ENCODE results near the gene GDF10. TPM values are rescaled to one million over a fixed set of nuclear protein-coding genes. Genes with fewer than 3 reads are reported as not detected.

The GDF10 gene
- total and polyA plus RNA-seq, 2 donors (not counting 1 experiment from before 2014, with no cell fraction given) = not detected

- Mint-ChIP-seq H3K27me3 (peaks cover 24% of the 10 kb centered on the region), H3K4me1 (peaks cover 9% of the 10 kb centered on the region), H3K9me3 (ENCODE audit: insufficient read depth) (no peaks in the 10 kb centered on the region), H3K4me3 (no peak overlapping the region), H3K27ac (no peak overlapping the region)
- Histone ChIP-seq H3K27ac (ENCODE audit: low read length in 2 of 2) (no peak overlapping the region), H3K36me3 (replicated peaks in 1 of 2; ENCODE audit: control extremely low read depth in 1 of 2, control insufficient read depth in 1 of 2, extremely low read depth in 1 of 2, insufficient read depth in 2 of 2, low read length in 1 of 2) (no peaks in the 10 kb centered on the region), H3K4me3 (ENCODE audit: control extremely low read depth in 1 of 5, extremely low read depth in 1 of 5, insufficient read depth in 1 of 5, low read depth in 2 of 5, low read length in 4 of 5) (no peak overlapping the region), H4K20me1 (ENCODE audit: control insufficient read depth, insufficient read depth, low read length, poor library complexity, severe bottlenecking) (no peaks in the 10 kb centered on the region), H3K9me3 (ENCODE audit: control extremely low read depth in 1 of 3, control insufficient read depth in 2 of 3, insufficient read depth in 1 of 3, low read length in 2 of 3) (no peaks in the 10 kb centered on the region), H3K4me1 (ENCODE audit: control insufficient read depth in 2 of 2, insufficient read depth in 2 of 2, low read length in 2 of 2) (peaks cover 0 to 3% of the 10 kb centered on the region in 2 donors), H3K9ac (ENCODE audit: low read length) (no peak overlapping the region), H3K27me3 (replicated peaks in 1 of 4; ENCODE audit: control extremely low read depth in 1 of 4, control insufficient read depth in 3 of 4, insufficient read depth in 4 of 4, low read length in 3 of 4) (peaks cover 0 to 4% (median 0%) of the 10 kb centered on the region in 4 experiments), H3K79me2 (ENCODE audit: control insufficient read depth, insufficient read depth, low read length) (no peaks in the 10 kb centered on the region), H3K4me2 (replicated peaks; ENCODE audit: low read depth, low read length, poor library complexity, severe bottlenecking) (no peak overlapping the region), H2AFZ (ENCODE audit: insufficient read depth, low read depth, low read length, poor library complexity, severe bottlenecking) (no peak overlapping the region)
- TF ChIP-seq, protein P1, sequence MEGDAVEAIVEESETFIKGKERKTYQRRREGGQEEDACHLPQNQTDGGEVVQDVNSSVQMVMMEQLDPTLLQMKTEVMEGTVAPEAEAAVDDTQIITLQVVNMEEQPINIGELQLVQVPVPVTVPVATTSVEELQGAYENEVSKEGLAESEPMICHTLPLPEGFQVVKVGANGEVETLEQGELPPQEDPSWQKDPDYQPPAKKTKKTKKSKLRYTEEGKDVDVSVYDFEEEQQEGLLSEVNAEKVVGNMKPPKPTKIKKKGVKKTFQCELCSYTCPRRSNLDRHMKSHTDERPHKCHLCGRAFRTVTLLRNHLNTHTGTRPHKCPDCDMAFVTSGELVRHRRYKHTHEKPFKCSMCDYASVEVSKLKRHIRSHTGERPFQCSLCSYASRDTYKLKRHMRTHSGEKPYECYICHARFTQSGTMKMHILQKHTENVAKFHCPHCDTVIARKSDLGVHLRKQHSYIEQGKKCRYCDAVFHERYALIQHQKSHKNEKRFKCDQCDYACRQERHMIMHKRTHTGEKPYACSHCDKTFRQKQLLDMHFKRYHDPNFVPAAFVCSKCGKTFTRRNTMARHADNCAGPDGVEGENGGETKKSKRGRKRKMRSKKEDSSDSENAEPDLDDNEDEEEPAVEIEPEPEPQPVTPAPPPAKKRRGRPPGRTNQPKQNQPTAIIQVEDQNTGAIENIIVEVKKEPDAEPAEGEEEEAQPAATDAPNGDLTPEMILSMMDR (IDR thresholded peaks at IDR 0.05) = no peak
- TF ChIP-seq EZH2 (IDR thresholded peaks at IDR 0.05; ENCODE audit: borderline replicate concordance, insufficient read depth, low read depth, low read length, poor library complexity, severe bottlenecking) = no peak
- intact Hi-C loops (cut with micrococcal nuclease) = no loop called here
- ChIA-PET CTCF (no interaction called here), POLR2A (no interaction called here)
- no peak for DNase-seq
- 91% methylated on average over 1 of the region's 3 CpGs for WGBS (ENCODE audit: insufficient coverage)
- no peak for ATAC-seq (ENCODE audit: low read depth)
These were observed 21.3 kb upstream of the GDF10 start for GRCh38 chr10:47278720-47279119.

DNA sequence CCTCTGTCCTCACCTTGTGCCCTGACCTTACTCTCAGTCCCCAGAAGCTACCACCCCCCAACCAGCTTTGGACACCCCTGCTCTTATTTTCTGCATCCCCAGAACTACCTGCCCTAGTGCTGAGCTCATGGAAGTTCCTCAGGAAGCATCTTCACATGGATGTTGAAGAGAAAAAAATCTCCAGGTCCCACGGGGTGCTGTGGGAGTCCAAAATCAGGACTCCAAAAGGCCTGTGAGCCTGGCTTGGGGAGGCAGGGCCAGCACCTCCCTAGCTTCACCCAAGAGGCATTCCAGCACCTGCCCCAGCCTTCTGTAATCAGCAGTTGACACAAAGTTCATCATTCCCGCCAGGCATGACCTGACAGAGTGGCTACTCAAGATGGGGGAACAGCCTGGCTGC is 20.7 kb upstream of the GDF10 start:
- H3K4me1 Mint-ChIP-seq = peaks cover 9% of the 10 kb centered on the region
- Histone ChIP-seq H3K4me3 (ENCODE audit: control extremely low read depth in 1 of 5, extremely low read depth in 1 of 5, insufficient read depth in 1 of 5, low read depth in 2 of 5, low read length in 4 of 5) (no peak overlapping the region), H3K9me3 (ENCODE audit: control extremely low read depth in 1 of 3, control insufficient read depth in 2 of 3, insufficient read depth in 1 of 3, low read length in 2 of 3) (no peaks in the 10 kb centered on the region), H3K79me2 (ENCODE audit: control insufficient read depth, insufficient read depth, low read length) (no peaks in the 10 kb centered on the region), H3K9ac (ENCODE audit: low read length) (no peak overlapping the region), H3K4me2 (replicated peaks; ENCODE audit: low read depth, low read length, poor library complexity, severe bottlenecking) (no peak overlapping the region), H3K27ac (ENCODE audit: low read length in 2 of 2) (no peak overlapping the region), H4K20me1 (ENCODE audit: control insufficient read depth, insufficient read depth, low read length, poor library complexity, severe bottlenecking) (no peaks in the 10 kb centered on the region), H3K27me3 (replicated peaks in 1 of 4; ENCODE audit: control extremely low read depth in 1 of 4, control insufficient read depth in 3 of 4, insufficient read depth in 4 of 4, low read length in 3 of 4) (peaks cover 0 to 4% (median 0%) of the 10 kb centered on the region in 4 experiments), H3K36me3 (replicated peaks in 1 of 2; ENCODE audit: control extremely low read depth in 1 of 2, control insufficient read depth in 1 of 2, extremely low read depth in 1 of 2, insufficient read depth in 2 of 2, low read length in 1 of 2) (no peaks in the 10 kb centered on the region), H3K4me1 (ENCODE audit: control insufficient read depth in 2 of 2, insufficient read depth in 2 of 2, low read length in 2 of 2) (peaks cover 0 to 3% of the 10 kb centered on the region in 2 donors), H2AFZ (ENCODE audit: insufficient read depth, low read depth, low read length, poor library complexity, severe bottlenecking) (no peak overlapping the region)
- ChIA-PET POLR2A (no interaction called here), CTCF (interaction anchor here (1.0 to 1.3 kb wide), 2 partner anchors 33 to 232 kb away, joined by 3 to 4 read pairs; no protein-coding TSS in a partner anchor)
- no peak overlapping the region for H3K4me3 Mint-ChIP-seq
- no peaks in the 10 kb centered on the region for H3K9me3 Mint-ChIP-seq (ENCODE audit: insufficient read depth)
- TF ChIP-seq, protein P1 (IDR thresholded peaks at IDR 0.05) = no peak
- TF ChIP-seq EZH2 (IDR thresholded peaks at IDR 0.05; ENCODE audit: borderline replicate concordance, insufficient read depth, low read depth, low read length, poor library complexity, severe bottlenecking) = no peak
- intact Hi-C loops (cut with micrococcal nuclease) = no loop called here
- peaks cover 19% of the 10 kb centered on the region for H3K27me3 Mint-ChIP-seq
- no peak for ATAC-seq (ENCODE audit: low read depth)
- no peak overlapping the region for H3K27ac Mint-ChIP-seq
- no peak for DNase-seq
- 79% methylated on average over 2 of the region's 2 CpGs for WGBS (ENCODE audit: insufficient coverage)
